Ectodermal cell (in vitro differentiated cells): ENCODE measurements around the gene SIK3.

Experiments used
- H3K27ac ChIP-seq: 2 replicates; pipeline ENCODE4 v1.7.0; 2013; ENCODE audit warnings: mild to moderate bottlenecking, low read depth, low read length; ENCODE audit not compliant: insufficient read depth, poor library complexity, severe bottlenecking
- H3K27me3 ChIP-seq: 2 replicates; pipeline ENCODE4 v1.7.0; 2013; ENCODE audit warnings: mild to moderate bottlenecking, low read length; ENCODE audit not compliant: insufficient read depth, control insufficient read depth, poor library complexity, severe bottlenecking
- H3K36me3 ChIP-seq: one replicate; pipeline ENCODE4 v1.7.0; 2013; ENCODE audit warnings: low read length; ENCODE audit not compliant: control insufficient read depth, insufficient read depth
- H3K4me1 ChIP-seq: one replicate; pipeline ENCODE4 v1.7.0; 2013; ENCODE audit warnings: low read length; ENCODE audit not compliant: control insufficient read depth, insufficient read depth
- H3K4me3 ChIP-seq: 2 replicates; pipeline ENCODE4 v1.7.0; 2013; ENCODE audit warnings: low read depth, low read length, control low read depth; ENCODE audit not compliant: insufficient read depth
- H3K9me3 ChIP-seq: 2 replicates; pipeline ENCODE4 v1.7.0; 2013; ENCODE audit warnings: mild to moderate bottlenecking, low read length, moderate library complexity; ENCODE audit not compliant: control insufficient read depth
- WGBS, 2 experiments: methylation state at CpG; one replicate each; pipeline ENCODE4 v1.1.7; 2013; ENCODE audit warnings: missing lambda C conversion rate in 2 of 2; 5-methylcytosine and 5-hydroxymethylcytosine counted together

The SIK3 gene

DNA sequence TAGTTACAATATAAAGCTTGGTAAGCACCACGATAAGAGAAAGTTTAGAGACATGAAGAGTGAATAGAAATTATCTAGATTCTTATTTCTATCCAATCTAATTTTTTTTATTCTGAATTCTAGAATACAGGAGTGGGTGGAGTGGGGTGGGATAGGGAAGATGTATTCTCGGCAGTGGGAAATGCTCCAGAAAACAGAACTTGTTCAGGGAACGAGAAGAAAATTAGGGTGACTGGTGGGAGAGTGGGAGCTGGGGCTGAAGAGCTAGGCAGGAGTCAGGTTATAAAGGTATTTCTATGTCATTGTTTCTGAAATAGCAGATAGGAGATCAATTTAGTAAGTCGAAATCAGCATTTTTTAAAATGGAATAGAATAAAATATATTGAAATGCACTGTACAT, 207.6 kb downstream of the SIK3 start:
- Histone ChIP-seq H3K27me3 (no peaks in the 10 kb centered on the region), H3K4me1 (no peaks in the 10 kb centered on the region), H3K4me3 (no peak overlapping the region), H3K27ac (no peak overlapping the region), H3K36me3 (no peaks in the 10 kb centered on the region), H3K9me3 (no peaks in the 10 kb centered on the region)
- WGBS, 2 experiments = 91 to 94% methylated on average over 4 of the region's 4 CpGs

GRCh38 chr11:116890193-116890592, 208.0 kb downstream of the SIK3 start:
- 93 to 99% methylated on average over 2 of the region's 2 CpGs for WGBS, 2 experiments
- no peaks in the 10 kb centered on the region for H3K9me3 ChIP-seq
- H3K27ac ChIP-seq = no peak overlapping the region
- H3K36me3 ChIP-seq = no peaks in the 10 kb centered on the region
- H3K4me3 ChIP-seq = no peak overlapping the region
- H3K4me1 ChIP-seq = no peaks in the 10 kb centered on the region
- no peaks in the 10 kb centered on the region for H3K27me3 ChIP-seq

DNA sequence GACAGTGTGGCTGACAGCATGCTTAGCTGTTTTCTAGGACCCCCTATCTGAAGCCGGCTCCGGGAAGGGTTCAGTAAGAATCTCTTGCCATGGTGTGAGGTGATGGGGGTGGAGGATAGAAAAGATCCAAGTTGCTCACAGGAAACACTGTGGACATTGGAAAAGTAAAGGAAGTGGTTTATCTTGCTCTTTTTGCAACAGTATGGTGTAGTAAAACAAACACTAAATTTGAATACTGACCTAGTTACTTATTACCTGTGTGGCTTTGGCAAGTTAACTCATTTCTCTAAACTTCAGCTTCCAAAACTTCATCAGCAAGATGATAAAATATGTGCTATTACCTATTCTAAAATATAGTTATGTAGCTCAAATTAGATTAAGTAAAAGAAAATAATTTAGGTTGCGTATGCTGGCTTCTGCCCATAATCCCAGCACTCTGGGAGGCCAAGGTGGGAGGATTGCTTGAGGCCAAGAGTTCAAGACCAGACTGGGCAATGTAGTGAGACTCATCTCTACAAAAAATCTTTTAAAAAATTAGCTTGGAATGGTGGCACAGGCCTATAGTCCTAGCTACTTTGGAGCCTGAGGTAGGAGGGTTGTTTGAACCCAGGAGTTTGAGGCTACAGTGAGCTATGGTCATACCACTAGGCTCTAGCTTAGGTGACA, 209.2 kb downstream of the SIK3 start:
- Histone ChIP-seq H3K36me3 (no peaks in the 10 kb centered on the region), H3K27ac (no peak overlapping the region), H3K4me1 (no peaks in the 10 kb centered on the region), H3K9me3 (no peaks in the 10 kb centered on the region), H3K4me3 (no peak overlapping the region), H3K27me3 (no peaks in the 10 kb centered on the region)
- WGBS, 2 experiments = 95 to 96% methylated on average over 3 of the region's 3 CpGs

DNA sequence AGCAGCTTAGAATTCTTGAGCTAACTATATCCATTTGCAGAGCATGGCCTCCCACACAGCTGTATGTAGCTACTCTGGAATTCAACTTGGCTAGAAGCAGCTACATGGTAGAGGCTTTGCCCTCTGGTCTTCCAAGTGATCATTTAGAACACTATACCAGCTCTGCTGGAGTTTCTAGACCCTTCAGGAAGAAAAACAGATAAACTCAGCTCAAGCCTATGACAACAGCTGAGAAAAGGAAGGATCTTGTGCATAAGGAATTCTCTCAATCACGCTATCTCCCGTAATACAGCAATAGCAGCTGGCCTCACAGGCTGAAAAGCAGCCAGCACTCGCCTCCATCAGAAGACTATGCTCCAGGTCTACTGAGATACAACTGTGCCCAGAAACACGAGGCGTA, 210.2 kb downstream of the SIK3 start:
- 95 to 96% methylated on average over 5 of the region's 5 CpGs for WGBS, 2 experiments

DNA sequence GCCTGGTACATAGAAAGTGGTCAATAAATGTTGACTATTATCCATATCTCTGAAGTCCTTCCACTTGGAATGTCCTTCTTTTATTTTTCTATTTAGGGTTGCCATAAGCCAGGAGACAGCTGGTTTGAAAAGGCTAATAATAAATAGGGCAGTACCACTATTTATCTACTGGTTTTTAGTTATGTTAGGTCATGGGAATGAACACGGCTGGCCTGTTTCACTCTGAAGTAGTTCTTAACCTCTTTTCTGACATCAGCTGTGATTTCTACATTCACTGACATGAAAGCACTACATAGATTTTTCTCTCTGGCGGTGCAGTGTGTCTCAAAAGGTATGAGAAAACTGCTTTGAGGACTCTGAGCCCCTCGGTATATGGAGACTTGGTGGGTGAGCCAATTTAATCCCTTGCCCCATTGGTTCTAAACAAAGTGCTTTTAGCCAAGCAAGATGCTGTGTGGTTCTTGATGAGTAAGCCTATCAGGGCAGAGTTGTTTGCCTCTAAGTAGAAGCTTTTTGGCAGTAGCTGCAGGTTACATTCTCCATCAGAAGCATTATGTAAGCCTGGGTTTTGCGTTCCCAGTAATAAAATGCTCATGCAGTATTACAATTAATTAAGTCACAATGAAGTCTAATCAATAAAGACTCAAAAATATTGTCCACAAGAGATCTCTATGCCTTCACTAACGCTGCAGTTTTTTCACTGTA, 212.1 kb downstream of the SIK3 start:
- no peaks in the 10 kb centered on the region for H3K4me1 ChIP-seq
- H3K27me3 ChIP-seq = no peaks in the 10 kb centered on the region
- H3K27ac ChIP-seq = no peak overlapping the region
- no peak overlapping the region for H3K4me3 ChIP-seq
- WGBS, 2 experiments = 93 to 94% methylated on average over 5 of the region's 5 CpGs
- no peaks in the 10 kb centered on the region for H3K9me3 ChIP-seq
- no peaks in the 10 kb centered on the region for H3K36me3 ChIP-seq

More for the DNA sequence above, 210.2 kb downstream of the SIK3 start:
- Histone ChIP-seq H3K4me1 (no peaks in the 10 kb centered on the region), H3K4me3 (no peak overlapping the region), H3K27me3 (no peaks in the 10 kb centered on the region), H3K9me3 (no peaks in the 10 kb centered on the region), H3K27ac (no peak overlapping the region), H3K36me3 (no peaks in the 10 kb centered on the region)

DNA sequence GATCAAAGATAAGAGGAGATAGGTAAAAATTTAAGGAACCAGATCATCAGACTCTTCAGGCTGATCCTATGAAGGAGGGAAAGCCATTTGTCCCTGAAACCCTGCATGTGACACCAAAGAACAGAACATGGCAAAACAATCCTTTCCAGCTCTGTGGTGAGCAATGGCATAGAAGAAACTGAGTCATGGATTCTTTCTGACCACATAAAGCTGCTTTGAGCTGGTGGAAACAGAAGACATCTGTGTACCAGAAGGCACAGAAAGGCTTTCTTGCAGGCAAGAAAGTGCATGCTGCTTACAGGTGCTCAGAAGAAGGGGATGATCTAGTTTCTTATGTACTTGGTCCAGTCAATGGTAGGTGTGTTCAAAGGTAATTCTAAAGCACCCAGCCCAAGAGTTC, 215.8 kb downstream of the SIK3 start:
- H3K9me3 ChIP-seq = no peaks in the 10 kb centered on the region
- no peaks in the 10 kb centered on the region for H3K27me3 ChIP-seq
- no peak overlapping the region for H3K27ac ChIP-seq

DNA sequence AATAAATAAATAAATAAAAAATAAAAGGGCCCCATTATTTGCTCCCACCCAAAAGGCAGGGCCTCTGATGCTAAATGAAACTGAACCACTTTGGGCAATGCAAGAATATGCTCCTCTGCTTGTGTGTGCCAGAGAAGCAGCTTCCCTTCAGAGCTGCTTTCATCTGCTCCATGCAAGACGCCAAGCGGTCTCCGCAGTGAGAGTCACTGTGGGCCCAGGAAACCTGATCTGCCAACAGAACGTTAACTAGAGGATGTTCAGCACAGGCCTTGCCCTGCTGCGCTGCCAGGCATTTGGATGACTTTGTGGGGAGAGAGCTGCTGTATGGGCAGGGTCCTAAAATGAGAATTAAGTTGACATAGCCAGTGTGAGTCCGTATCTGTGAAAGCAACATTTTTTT, 217.1 kb downstream of the SIK3 start:
- no peaks in the 10 kb centered on the region for H3K27me3 ChIP-seq
- peak overlapping the region; percentile 10 for H3K27ac ChIP-seq
- H3K4me3 ChIP-seq = no peak overlapping the region
- H3K36me3 ChIP-seq = no peaks in the 10 kb centered on the region
- WGBS, 2 experiments = 85 to 89% methylated on average over 5 to 6 of the region's 6 CpGs
- H3K9me3 ChIP-seq = no peaks in the 10 kb centered on the region
- no peaks in the 10 kb centered on the region for H3K4me1 ChIP-seq

More for the DNA sequence above, 215.8 kb downstream of the SIK3 start:
- H3K36me3 ChIP-seq = no peaks in the 10 kb centered on the region
- H3K4me3 ChIP-seq = no peak overlapping the region
- H3K4me1 ChIP-seq = no peaks in the 10 kb centered on the region

GRCh38 chr11:116879800-116880625, 218.2 kb downstream of the SIK3 start:
- H3K27ac ChIP-seq = no peak overlapping the region
- no peaks in the 10 kb centered on the region for H3K4me1 ChIP-seq
- no peaks in the 10 kb centered on the region for H3K27me3 ChIP-seq
- no peaks in the 10 kb centered on the region for H3K9me3 ChIP-seq
- 48 to 77% methylated on average over 1 to 5 of the region's 5 CpGs for WGBS, 2 experiments
- no peak overlapping the region for H3K4me3 ChIP-seq
- no peaks in the 10 kb centered on the region for H3K36me3 ChIP-seq

- Histone ChIP-seq H3K4me1 (no peaks in the 10 kb centered on the region), H3K9me3 (no peaks in the 10 kb centered on the region), H3K27me3 (no peaks in the 10 kb centered on the region), H3K4me3 (no peak overlapping the region), H3K36me3 (peaks cover 13% of the 10 kb centered on the region), H3K27ac (no peak overlapping the region)
- WGBS, 2 experiments = 90 to 92% methylated on average over 8 of the region's 8 CpGs
These were observed 221.6 kb downstream of the SIK3 start for GRCh38 chr11:116876656-116877055.

DNA sequence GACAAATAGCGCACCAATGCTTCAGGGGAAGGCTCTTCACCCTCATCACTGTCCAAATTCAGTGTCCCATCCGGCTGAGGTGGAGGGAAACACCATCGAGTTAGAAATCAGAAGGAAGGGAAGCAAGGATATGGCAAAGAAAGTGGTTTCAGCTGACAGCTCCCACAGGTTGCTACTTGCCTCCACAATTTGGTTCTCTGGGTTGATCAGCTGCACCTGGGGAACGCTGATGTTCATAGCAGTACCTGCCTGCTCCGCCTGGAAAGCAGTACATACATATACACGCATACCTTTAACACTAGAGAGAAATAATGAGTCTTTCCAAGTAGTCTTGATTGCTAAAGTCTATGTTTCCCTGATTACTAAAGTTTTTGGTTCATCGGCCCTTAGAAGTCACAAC, 223.0 kb downstream of the SIK3 start:
- H3K9me3 ChIP-seq = no peaks in the 10 kb centered on the region
- WGBS, 2 experiments = 96% methylated on average over 7 of the region's 7 CpGs
- no peak overlapping the region for H3K4me3 ChIP-seq
- H3K36me3 ChIP-seq = peaks cover 20% of the 10 kb centered on the region
- H3K27me3 ChIP-seq = no peaks in the 10 kb centered on the region
- no peak overlapping the region for H3K27ac ChIP-seq
- no peaks in the 10 kb centered on the region for H3K4me1 ChIP-seq
